Activated B cell treated with CpG ODN at 0.5 μM for 24 hours (primary cell): Measurements from ENCODE around the gene POPDC2. TPM values are rescaled to one million over a fixed set of nuclear protein-coding genes. Genes with fewer than 3 reads are reported as not detected.

ENCODE experiments used
- ATAC-seq: fragments of 200-7000 bp; cut with Tn5 transposase; one replicate; pipeline ENCODE4 v1.10.0; 2021; ENCODE audit warnings: low read depth, mild to moderate bottlenecking, moderate library complexity
- CTCF ChIA-PET: fragments of 350-600 bp; sonication (Branson Sonifier 250); formaldehyde crosslinking; loops from one replicate; lab custom pipeline; 2021; ENCODE audit warnings: antibody characterized with exemption; lab: Charles Lee
- POLR2A ChIA-PET: fragments of 350-600 bp; sonication (Branson Sonifier 250); formaldehyde crosslinking; loops from one replicate; lab custom pipeline; 2021; ENCODE audit warnings: antibody characterized with exemption; lab: Charles Lee
- DNase-seq: peaks from one replicate; pipeline ENCODE4 v3.0.0; 2022
- H3K27ac Mint-ChIP-seq: one replicate; pipeline ENCODE4 v1.8.0; 2020; ENCODE audit warnings: mixed read lengths
- H3K27me3 Mint-ChIP-seq: one replicate; pipeline ENCODE4 v1.8.0; 2021; ENCODE audit warnings: mixed read lengths
- H3K36me3 Mint-ChIP-seq: one replicate; pipeline ENCODE4 v1.8.0; 2021; ENCODE audit warnings: low read depth, mixed read lengths
- H3K4me1 Mint-ChIP-seq: one replicate; pipeline ENCODE4 v1.8.0; 2021; ENCODE audit warnings: mixed read lengths
- H3K4me3 Mint-ChIP-seq: one replicate; pipeline ENCODE4 v1.8.0; 2020; ENCODE audit warnings: mild to moderate bottlenecking, mixed read lengths
- H3K9me3 Mint-ChIP-seq: one replicate; pipeline ENCODE4 v1.8.0; 2020; ENCODE audit warnings: mixed read lengths
- CTCF ChIP-seq: fragments of 200-600 bp; IDR thresholded peaks from one replicate; pipeline ENCODE4 v1.8.0; 2022; ENCODE audit warnings: antibody characterized with exemption, mild to moderate bottlenecking
- intact Hi-C: fragments of 100-400 bp; cut with micrococcal nuclease; formaldehyde crosslinking; loops from one replicate; pipeline ENCODE4 v1.15.1; 2024
- total RNA-seq: library from RNA; stranded (reverse); gene quantifications from 2 replicates; pipeline ENCODE4 v1.2.3, GENCODE V29; 2022

The POPDC2 gene
- total RNA-seq, 1 donor from 2014 or later = 6.7 TPM

DNA sequence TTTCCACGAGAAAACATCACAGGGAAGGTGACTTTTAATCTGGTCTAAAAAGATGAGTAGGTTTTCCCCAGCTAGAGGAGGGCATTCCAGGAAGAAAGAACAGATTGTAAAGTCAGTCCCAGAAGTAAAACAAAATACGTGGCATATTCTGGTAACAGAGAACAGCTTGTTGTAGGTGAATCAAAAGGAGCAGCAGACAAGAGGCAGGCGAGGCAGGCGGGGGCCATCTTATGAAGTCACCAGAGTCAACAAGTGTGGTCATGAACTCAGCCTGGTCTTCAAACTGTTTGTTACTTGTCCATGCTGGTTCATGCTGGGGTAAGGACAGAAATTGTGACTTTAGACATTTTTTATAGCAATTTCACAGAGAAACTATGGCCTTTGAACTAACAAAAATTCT is 4.0 kb upstream of the POPDC2 start:
- no peak for TF ChIP-seq CTCF

DNA sequence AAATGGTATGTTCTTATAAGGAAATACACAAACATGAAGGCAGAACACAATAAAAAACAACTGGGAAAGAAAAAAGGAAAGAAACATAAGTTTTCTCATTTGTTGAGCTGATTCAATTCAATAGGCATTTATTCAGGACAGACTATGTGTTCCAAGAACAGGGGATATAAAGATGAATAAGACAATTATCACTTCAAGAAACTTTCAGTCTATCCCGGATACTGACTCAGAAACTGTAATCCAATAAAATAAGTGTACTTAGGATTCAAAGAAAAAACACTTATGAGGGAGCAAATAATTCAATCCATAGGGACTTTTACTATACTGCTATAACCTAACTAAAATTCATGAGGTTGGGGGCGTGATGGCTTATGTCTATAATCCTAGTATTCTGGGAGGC is 3.5 kb upstream of the POPDC2 start:
- no peak for ATAC-seq
- H3K36me3 Mint-ChIP-seq = peaks cover 26% of the 10 kb centered on the region
- H3K9me3 Mint-ChIP-seq = no peaks in the 10 kb centered on the region
- ChIA-PET CTCF (interaction anchor here (1.1 to 1.2 kb wide), 2 partner anchors 10 to 133 kb away, joined by 3 read pairs; no protein-coding TSS in a partner anchor), POLR2A (interaction anchor here (1.2 to 4.1 kb wide), 6 partner anchors 9 to 166 kb away, joined by 5 to 20 read pairs (median 8); partner anchors contain the start of genes ADPRH, COX17 and TIMMDC1)
- H3K4me1 Mint-ChIP-seq = peaks cover 62% of the 10 kb centered on the region
- no peak overlapping the region for H3K4me3 Mint-ChIP-seq
- no peak for TF ChIP-seq CTCF
- H3K27me3 Mint-ChIP-seq = no peaks in the 10 kb centered on the region
- intact Hi-C loops = loop anchor here (1.0 kb wide), 1 partner anchor 36 kb away; no protein-coding TSS in a partner anchor
- no peak for DNase-seq
- peak overlapping the region; percentile 75 for H3K27ac Mint-ChIP-seq

More for the DNA sequence above, 4.0 kb upstream of the POPDC2 start:
- Mint-ChIP-seq H3K27ac (peak overlapping the region; percentile 75), H3K36me3 (peaks cover 30% of the 10 kb centered on the region), H3K4me3 (peak overlapping the region; percentile 2), H3K9me3 (no peaks in the 10 kb centered on the region), H3K27me3 (no peaks in the 10 kb centered on the region), H3K4me1 (peaks cover 64% of the 10 kb centered on the region)
- ChIA-PET POLR2A (interaction anchor here (0.9 to 4.1 kb wide), 6 partner anchors 9 to 125 kb away, joined by 3 to 20 read pairs (median 6); partner anchors contain the start of genes CD80 and COX17), CTCF (interaction anchor here (1.2 kb wide), 1 partner anchor 9 kb away, joined by 3 read pairs; no protein-coding TSS in a partner anchor)
- no peak for ATAC-seq
- DNase-seq = no peak
- intact Hi-C loops = loop anchor here (1.0 kb wide), 1 partner anchor 36 kb away; no protein-coding TSS in a partner anchor

DNA sequence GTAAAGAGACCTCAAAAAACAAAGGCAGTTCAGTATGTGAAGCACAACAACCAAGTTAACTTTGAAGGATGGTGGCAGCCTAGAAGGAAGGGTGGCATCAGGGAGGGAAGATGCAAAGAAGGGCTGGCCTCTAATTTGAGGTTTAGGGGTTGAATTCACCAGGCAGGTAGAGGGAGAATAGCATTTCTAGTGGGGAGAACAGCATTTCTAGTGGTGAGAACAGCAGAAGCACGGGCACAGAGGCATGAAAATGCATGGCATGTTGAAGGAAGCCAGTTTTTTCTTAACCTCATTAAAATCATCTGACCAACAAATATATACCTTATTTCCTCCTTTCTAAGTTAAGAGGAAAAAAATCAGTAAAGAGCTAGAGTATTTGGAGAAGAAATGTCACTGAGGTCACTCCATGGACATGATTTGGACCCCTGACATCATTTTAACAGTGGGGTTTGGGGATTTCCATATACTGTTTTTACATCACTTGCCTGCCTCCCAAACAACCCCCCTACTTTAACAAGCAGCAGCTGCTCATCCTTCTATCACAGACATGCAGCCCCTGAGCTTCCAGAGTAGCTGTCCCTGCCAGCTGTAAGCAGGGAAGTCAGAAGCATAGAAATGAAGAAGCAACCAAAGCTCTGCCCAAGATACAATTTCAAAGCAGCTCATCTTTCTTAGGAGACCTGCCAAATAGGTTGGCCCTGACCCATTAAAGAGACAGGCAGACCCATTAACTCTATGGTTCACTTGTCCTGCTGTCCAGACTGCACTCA is 2.4 kb upstream of the POPDC2 start:
- no peak for ATAC-seq
- POLR2A ChIA-PET = interaction anchor here (0.6 to 4.1 kb wide), 7 partner anchors 10 to 331 kb away, joined by 4 to 20 read pairs (median 7); partner anchors contain the start of genes ADPRH, COX17 and TIMMDC1
- intact Hi-C loops = no loop called here

GRCh38 chr3:119659606-119660291 is 640 bp downstream of the POPDC2 start:
- intact Hi-C loops = no loop called here
- H3K4me1 Mint-ChIP-seq = peaks cover 46% of the 10 kb centered on the region
- no peak overlapping the region for H3K4me3 Mint-ChIP-seq
- no peaks in the 10 kb centered on the region for H3K27me3 Mint-ChIP-seq
- TF ChIP-seq CTCF = no peak
- peaks cover 10% of the 10 kb centered on the region for H3K36me3 Mint-ChIP-seq
- CTCF ChIA-PET = no interaction called here
- DNase-seq = no peak
- H3K27ac Mint-ChIP-seq = no peak overlapping the region
- ATAC-seq = no peak
- no peaks in the 10 kb centered on the region for H3K9me3 Mint-ChIP-seq
- POLR2A ChIA-PET = interaction anchor here (1.0 to 1.2 kb wide), 2 partner anchors 13 to 31 kb away, joined by 4 to 7 read pairs; no protein-coding TSS in a partner anchor

More for the DNA sequence above, 2.4 kb upstream of the POPDC2 start:
- CTCF ChIA-PET = interaction anchor here (1.1 to 1.3 kb wide), 3 partner anchors 35 to 132 kb away, joined by 3 to 7 read pairs (median 6); no protein-coding TSS in a partner anchor
- H3K9me3 Mint-ChIP-seq = no peaks in the 10 kb centered on the region
- no peaks in the 10 kb centered on the region for H3K27me3 Mint-ChIP-seq
- H3K36me3 Mint-ChIP-seq = peaks cover 23% of the 10 kb centered on the region
- H3K4me3 Mint-ChIP-seq = no peak overlapping the region
- DNase-seq = no peak
- no peak for TF ChIP-seq CTCF
- peak overlapping the region; percentile 67 for H3K27ac Mint-ChIP-seq
- peaks cover 68% of the 10 kb centered on the region for H3K4me1 Mint-ChIP-seq
